ENCODE results near the gene TRIM60.

DNA sequence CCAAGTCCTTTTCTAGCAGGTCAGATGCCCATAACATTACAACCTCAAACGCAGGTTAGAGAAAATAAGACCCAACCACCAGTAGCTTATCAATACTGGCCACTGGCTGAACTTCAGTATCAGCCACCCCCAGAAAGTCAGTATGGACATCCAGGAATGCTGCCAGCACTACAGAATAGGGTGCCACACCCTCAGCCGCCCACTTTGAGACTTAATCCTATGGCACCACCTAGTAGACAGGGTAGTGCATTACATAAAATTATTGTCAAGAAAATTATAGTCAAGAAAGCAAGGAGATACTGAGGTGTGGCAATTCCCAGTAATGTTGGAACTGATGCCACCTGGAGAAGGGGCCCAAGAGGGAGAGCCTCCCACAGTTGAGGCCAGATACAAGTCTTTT is 34.5 kb upstream of the TRIM60 start:
- TF ChIP-seq, protein P1, sequence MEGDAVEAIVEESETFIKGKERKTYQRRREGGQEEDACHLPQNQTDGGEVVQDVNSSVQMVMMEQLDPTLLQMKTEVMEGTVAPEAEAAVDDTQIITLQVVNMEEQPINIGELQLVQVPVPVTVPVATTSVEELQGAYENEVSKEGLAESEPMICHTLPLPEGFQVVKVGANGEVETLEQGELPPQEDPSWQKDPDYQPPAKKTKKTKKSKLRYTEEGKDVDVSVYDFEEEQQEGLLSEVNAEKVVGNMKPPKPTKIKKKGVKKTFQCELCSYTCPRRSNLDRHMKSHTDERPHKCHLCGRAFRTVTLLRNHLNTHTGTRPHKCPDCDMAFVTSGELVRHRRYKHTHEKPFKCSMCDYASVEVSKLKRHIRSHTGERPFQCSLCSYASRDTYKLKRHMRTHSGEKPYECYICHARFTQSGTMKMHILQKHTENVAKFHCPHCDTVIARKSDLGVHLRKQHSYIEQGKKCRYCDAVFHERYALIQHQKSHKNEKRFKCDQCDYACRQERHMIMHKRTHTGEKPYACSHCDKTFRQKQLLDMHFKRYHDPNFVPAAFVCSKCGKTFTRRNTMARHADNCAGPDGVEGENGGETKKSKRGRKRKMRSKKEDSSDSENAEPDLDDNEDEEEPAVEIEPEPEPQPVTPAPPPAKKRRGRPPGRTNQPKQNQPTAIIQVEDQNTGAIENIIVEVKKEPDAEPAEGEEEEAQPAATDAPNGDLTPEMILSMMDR (IDR thresholded peaks at IDR 0.05) = no peak
- TF ChIP-seq POLR2A (IDR thresholded peaks at IDR 0.05) = no peak

Data from sigmoid colon (tissue), 3 donors.